Stimulated activated CD4-positive, alpha-beta T cell treated with anti-CD3 and anti-CD28 coated beads, Interleukin-1b, Interleukin-23, amount 100 ng/mL, for 1 hour (primary cell): ENCODE measurements around the gene USP19.

ENCODE experiments used
- DNase-seq, 2 donors: peaks; one replicate each; pipeline ENCODE4 v3.0.0-alpha.2; 2020; ENCODE audit warnings: low read depth in 2 of 2

USP19 gene

GRCh38 chr3:49134471-49135265 is 14.0 kb upstream of the USP19 start:
- no peak for DNase-seq

- no peak for DNase-seq
These were observed 12.8 kb upstream of the USP19 start for GRCh38 chr3:49133226-49133951.

DNA sequence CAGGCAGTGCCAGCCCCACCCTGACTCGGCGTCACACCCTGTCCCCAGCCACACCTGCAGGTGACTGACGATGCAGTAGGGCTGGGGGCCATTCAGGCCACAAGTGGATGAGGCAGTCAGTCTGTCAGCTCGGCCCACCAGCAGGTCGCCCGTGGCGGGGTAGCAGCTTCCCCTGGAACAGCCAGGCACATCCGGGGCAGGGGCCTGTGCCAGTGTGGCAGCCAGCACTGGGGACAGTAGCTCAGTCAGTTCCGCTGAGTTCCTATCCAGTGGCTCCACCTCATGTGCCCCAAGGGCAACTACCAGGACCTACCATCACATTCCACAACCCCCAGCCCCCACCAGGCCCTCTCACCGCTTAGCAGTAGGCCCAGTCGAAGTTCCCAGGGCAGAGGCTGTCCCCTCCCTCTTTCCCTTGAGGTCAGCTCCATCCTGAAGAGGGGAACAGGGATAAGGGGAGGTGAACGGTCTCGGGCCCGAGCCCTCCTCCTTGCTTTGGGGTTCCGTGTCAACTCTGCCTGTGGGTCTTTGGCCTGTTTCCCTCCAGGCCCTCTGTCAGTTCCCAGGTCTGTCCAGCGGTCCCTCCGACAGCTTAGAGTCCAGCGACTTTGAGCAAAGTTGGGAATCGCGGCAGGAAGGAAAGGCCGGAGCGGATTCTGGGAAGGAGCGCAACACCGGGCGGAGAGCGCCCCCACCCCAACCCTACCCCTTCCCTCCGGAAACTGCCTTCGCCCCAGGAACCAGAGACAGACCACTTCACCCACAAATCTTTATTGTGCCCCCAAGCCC is 12.0 kb upstream of the USP19 start, which contains the start of gene LAMB2:
Gene LAMB2, minus strand, starts transcription at position 614 of the 789 bp plus-strand sequence. Its CDS starts 183 bp downstream, at position 431.
- no peak for DNase-seq

DNA sequence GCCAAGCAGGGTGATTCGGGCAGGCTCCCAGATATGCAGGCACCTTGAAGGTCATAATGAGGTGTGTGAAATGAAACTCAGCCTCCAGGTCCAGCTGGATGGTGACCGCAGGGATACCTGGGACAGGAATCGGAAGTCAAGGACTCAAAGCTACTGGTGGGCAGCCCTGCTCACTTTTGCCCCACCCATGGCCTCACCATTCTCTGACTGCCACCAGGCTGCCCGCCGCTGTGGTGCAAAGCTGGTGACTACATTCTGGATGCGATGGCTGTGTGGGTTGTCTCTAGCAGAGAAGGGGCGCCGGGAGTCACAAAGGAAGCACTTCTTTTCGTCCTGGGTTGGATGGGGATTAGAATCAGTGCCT is 11.4 kb upstream of the USP19 start:
- no peak for DNase-seq

DNA sequence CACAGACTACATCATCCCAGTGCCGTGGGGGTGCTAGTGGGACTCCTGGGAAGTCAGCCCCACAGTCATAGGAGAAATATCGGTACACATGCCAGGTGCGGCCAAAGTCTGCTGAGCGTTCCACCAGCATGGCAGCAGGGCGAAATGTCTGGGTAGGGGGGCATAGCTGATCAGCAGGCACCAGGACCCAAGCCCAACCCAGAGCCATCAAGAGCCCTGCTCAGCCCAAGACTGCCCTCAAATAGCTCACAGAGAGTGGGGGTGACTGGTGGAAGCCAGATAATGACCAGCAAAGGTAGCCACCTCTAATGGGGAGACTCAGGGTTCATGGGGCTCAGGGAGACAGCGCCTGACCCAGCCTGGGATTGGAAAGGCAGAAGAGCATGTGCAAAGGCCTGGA is 11.0 kb upstream of the USP19 start:
- DNase-seq = no peak

GRCh38 chr3:49131040-49131439 is 10.4 kb upstream of the USP19 start:
- no peak for DNase-seq

DNA sequence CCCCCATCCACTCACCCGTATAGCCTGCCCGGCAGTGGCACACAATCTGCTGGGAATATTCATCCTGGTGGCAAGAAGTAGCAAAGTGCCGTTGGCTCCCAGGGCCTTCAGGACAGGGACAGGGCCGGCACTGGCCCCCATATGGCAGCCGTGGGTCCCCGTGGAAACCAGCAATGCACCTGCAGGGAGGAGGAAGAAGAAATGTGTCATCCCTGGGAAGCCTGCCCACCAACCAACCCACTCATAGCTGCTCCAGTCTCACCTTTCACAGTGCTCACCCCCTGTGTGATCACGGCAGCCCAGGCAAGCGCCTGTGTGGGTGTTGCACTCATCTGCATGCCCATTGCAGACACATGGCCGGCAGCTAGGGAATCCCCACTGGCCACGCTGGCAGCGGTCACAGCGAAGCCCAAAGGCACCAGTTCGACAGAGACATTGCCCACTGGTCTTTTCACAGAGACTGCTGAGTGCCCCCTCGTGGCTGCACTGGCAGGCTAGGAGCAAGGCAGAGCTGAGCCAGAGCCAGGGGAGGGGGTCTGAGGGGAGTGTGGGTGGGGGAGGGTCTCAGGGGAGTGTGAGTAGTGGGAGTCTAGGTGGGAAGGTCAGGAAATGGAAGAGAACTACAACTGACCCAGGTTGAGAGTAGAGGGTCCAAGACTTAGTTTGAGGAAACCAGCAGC is 4.5 kb upstream of the USP19 start:
- no peak for DNase-seq

- DNase-seq = no peak
These were observed 3.6 kb upstream of the USP19 start for GRCh38 chr3:49124203-49124602.

GRCh38 chr3:49123687-49124086 is 3.1 kb upstream of the USP19 start:
- DNase-seq = no peak

DNA sequence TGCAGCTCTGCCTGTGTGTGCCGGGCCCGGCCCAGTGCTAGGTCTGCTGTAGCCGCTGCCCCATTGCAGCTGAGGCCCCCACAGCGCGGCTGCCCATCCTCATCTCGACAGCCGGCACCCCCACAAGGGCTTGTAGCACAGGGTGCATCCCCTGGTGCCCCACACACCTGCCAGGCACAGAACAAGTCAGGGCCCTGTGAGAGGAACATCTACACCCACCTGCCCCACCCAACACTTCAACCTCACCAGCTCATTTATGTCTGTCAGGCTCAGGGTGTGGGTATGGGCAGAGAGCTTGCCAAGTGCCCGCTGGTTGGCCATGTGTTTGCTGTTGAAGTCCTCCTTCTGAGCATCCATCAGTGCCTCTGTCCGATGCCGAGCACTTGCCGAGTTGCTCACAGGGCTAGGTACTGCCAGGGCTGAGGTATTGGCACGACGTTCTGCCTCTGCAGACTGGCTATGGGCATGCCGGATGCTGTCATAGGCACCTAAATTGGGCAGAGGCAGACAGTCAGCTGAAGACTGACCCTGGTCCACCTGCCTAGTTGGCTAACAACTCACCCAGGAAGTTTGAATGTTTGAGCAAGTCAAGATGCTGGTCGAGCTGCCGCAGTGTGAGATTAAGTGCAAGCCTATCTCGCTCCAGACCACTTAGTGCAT is 2.4 kb upstream of the USP19 start:
- no peak for DNase-seq

DNA sequence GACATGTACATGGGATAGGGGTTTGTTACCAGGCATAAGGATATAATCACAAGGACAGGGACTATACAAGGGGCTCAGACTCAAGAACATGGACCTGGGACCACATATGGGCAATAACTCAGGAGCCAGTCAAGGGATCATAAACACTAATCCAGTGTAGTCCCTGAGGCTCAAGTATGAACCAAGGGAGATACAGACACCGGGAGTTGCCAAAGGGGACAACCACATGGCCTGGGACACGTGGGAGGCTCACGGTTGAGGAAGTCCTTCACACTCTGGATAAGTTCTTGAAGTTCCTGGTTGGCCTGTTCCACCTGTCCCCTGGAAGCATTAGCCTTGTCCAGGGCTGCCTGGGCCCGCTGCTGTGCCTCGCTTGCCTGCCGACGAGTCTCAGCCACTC is 1.8 kb upstream of the USP19 start:
- DNase-seq = no peak

DNA sequence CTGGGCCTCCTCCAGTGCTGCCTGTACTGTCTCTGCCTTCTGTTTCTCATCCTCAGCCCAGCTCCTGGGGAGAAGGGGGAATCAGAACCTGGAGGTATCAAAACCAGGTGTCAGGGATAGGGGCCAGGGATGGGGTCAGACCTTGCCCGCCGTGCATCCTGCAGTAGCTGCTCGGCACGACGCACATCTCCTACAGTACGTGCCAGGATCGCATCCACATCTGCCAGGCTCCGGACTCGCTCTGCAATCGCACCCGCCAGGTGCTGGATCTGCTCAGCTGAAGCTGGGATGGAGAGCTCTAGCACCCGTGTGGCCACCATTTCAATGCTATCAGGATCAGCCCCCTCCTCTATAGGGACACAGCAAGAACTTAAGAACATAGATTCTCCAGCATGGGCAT is 1.4 kb upstream of the USP19 start:
- DNase-seq = no peak

DNA sequence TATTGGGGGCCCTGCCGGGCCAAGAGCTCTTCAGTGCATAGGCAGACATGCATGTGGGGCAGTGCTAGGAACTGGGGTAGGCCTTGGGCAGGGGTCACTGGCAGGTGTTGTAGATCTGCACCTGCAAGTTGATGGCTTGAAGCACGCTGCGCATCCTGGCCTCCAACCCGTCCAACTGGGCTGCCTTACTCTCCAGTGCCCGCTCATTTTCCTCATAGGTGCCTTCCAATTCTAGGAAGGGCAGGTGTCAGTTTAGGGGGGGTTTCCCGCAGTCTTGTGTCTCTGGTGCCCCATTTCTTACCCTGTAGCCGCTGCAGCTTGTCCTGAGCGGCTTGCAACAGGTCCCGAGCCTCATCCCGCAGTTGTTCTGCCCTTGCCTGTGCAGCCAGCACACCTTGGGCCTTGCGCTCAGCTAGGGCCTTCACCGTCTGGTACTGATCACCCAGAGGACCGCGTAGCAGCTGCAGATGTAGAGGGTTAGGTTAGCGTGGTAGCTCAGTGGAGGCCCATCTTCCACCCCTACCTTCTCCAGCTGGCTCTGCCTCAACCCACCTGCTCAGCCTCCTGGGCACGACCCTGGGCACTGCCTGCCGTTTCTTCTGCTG is 611 bp upstream of the USP19 start:
- DNase-seq = no peak

- no peak for DNase-seq
These were observed 556 bp downstream of the USP19 start for GRCh38 chr3:49120096-49120437.

DNA sequence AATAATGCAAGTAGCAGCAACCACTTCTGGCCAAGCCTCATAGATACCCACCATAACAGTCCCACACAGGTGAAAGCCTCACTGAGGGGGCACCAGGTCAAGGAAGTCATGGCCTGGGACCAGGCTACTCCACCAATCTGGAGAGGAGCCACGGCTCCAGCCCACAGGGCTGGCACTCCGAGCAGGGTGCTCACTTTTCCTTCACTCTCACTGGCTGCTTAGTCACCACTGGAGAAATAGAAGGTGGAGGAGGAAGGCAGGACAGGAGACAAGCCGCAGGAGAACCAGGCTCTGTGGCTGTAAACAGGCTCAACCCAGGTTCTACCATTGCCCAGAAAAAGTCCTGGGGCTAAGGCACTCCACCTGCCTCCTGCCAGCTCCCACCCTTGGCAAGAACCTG is 1.2 kb downstream of the USP19 start:
- no peak for DNase-seq

GRCh38 chr3:49119036-49119435 is 1.6 kb downstream of the USP19 start:
- DNase-seq = no peak

- no peak for DNase-seq
These were observed 8.4 kb downstream of the USP19 start for GRCh38 chr3:49112262-49112661.

GRCh38 chr3:49111347-49111746 is 9.3 kb downstream of the USP19 start:
- DNase-seq = no peak

DNA sequence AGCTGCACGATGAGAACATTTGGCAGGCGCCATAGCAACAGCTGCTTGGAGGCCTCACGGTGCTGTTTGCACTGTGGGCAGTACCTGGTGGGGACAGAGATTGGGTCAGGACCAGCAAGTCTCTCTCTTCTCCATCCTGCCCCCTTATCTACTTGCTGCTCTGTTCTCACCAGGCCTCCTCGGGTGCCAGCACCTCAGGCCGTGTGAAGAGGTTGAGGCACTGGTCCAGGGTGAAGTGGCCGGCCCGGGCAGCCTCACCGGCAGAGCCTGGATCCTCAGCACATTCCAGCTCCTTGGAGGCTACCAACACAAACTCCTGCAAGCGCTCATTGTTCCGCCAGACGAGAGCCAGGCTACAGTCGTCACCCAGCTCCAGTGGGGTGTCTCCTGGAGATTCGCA is 9.8 kb downstream of the USP19 start:
- DNase-seq = no peak

DNA sequence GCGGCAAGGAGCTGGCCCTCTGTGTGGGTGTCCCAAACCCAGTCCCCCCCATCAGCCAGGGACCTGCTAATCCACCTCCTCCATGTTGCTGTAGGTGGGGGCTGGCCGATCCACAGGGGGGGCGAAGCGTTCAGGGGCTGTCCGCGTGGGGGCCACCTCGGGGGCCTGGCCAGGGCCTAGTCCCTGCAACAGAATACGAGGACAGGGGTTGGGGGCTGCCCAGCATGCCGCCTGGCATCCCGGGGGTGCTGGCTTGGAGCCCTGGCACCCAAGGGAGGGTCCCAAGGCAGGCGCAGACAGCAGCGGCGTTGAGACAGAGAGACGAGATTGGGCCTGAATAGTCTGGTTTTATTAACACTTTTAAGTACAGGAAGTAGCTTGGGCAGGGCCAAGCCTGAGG is 12.3 kb downstream of the USP19 start:
- DNase-seq = no peak
